Neural cell (in vitro differentiated cells): ENCODE measurements around the gene CCDC80. TPM values are rescaled to one million over a fixed set of nuclear protein-coding genes. Genes with fewer than 3 reads are reported as not detected.

Experiments used
- H2AFZ ChIP-seq: fragments of 200-600, 300-800 bp; sonication (generic), shearing (Covaris generic); 2 replicates; pipeline ENCODE4 v1.6.0; 2014; ENCODE audit warnings: low read depth, mild to moderate bottlenecking, antibody characterized with exemption, low read length, moderate library complexity
- H3F3A ChIP-seq: fragments of 200-600 bp; shearing (Covaris generic); 2 replicates; pipeline ENCODE4 v1.6.1; 2016; ENCODE audit warnings: mild to moderate bottlenecking, moderate library complexity, mixed read lengths, antibody characterized with exemption, low read length; ENCODE audit not compliant: insufficient read depth, poor library complexity, severe bottlenecking
- H3K27ac ChIP-seq: fragments of 200-600, 300-800 bp; sonication (generic), shearing (Covaris generic); 2 replicates; pipeline ENCODE4 v1.5.1; 2014; ENCODE audit warnings: mild to moderate bottlenecking, low read length, moderate library complexity
- H3K27me3 ChIP-seq: fragments of 300-800, 200-600 bp; sonication (generic), shearing (Covaris generic); 2 replicates; pipeline ENCODE4 v1.6.0; 2014; ENCODE audit warnings: mild to moderate bottlenecking, low read depth, low read length, moderate library complexity; ENCODE audit not compliant: insufficient read depth
- H3K36me3 ChIP-seq: fragments of 300-800, 200-600 bp; sonication (generic), shearing (Covaris generic); 2 replicates; pipeline ENCODE4 v1.5.1; 2014; ENCODE audit warnings: mild to moderate bottlenecking, antibody characterized with exemption, low read length, moderate library complexity; ENCODE audit not compliant: insufficient read depth
- H3K4me2 ChIP-seq: fragments of 300-800, 200-600 bp; sonication (generic), shearing (Covaris generic); 2 replicates; pipeline ENCODE4 v1.6.0; 2014; ENCODE audit warnings: mild to moderate bottlenecking, low read length
- H3K4me3 ChIP-seq: fragments of 300-800, 200-600 bp; sonication (generic), shearing (Covaris generic); 2 replicates; pipeline ENCODE4 v1.5.1; 2014; ENCODE audit warnings: mild to moderate bottlenecking, low read length, moderate library complexity
- H3K79me2 ChIP-seq: fragments of 200-600 bp; shearing (Covaris generic); replicated peaks from 2 replicates; pipeline ENCODE4 v1.6.0; 2014; ENCODE audit warnings: mild to moderate bottlenecking, low read length, moderate library complexity; ENCODE audit not compliant: insufficient read depth
- H3K9ac ChIP-seq: fragments of 300-800, 200-600 bp; sonication (generic), shearing (Covaris generic); 2 replicates; pipeline ENCODE4 v1.6.1; 2016; ENCODE audit warnings: mild to moderate bottlenecking, low read length, mixed read lengths
- H3K9me2 ChIP-seq: fragments of 200-600 bp; shearing (Covaris generic); 2 replicates; pipeline ENCODE4 v1.6.1; 2016; ENCODE audit warnings: mild to moderate bottlenecking, low read length, mixed read lengths; ENCODE audit not compliant: insufficient read depth
- H3K9me3 ChIP-seq: fragments of 200-600, 300-800 bp; sonication (generic), shearing (Covaris generic); 2 replicates; pipeline ENCODE4 v1.6.1; 2016; ENCODE audit warnings: mild to moderate bottlenecking, mixed run types, low read length, moderate library complexity, mixed read lengths
- H4K20me1 ChIP-seq: fragments of 200-600 bp; shearing (Covaris generic); 2 replicates; pipeline ENCODE4 v1.6.1; 2016; ENCODE audit warnings: mild to moderate bottlenecking, mixed run types; ENCODE audit not compliant: insufficient read depth
- EP300 ChIP-seq: fragments of 450-650 bp; conservative IDR thresholded peaks from 2 replicates; pipeline ENCODE4 v1.6.1; 2014; ENCODE audit warnings: antibody characterized with exemption, mild to moderate bottlenecking, moderate library complexity; ENCODE audit not compliant: poor library complexity, severe bottlenecking
- EZH2 ChIP-seq: fragments of 200-600, 300-800 bp; shearing (Covaris generic), sonication (generic); IDR thresholded peaks from 2 replicates; pipeline ENCODE4 v1.6.1; 2014; ENCODE audit warnings: antibody characterized with exemption, low read length, borderline replicate concordance, mild to moderate bottlenecking; ENCODE audit not compliant: insufficient read depth, poor library complexity, severe bottlenecking
- MXI1 ChIP-seq: fragments of 450-650 bp; conservative IDR thresholded peaks from 2 replicates; pipeline ENCODE4 v1.6.1; 2014; ENCODE audit warnings: antibody characterized with exemption, mild to moderate bottlenecking; ENCODE audit not compliant: poor library complexity, severe bottlenecking
- POLR2AphosphoS5 ChIP-seq: IDR thresholded peaks from 2 replicates; pipeline ENCODE4 v1.6.1; 2012
- RAD21 ChIP-seq: fragments of 450-650 bp; conservative IDR thresholded peaks from 2 replicates; pipeline ENCODE4 v1.6.1; 2014; ENCODE audit warnings: antibody characterized with exemption, mild to moderate bottlenecking, moderate library complexity
- SMC3 ChIP-seq: fragments of 450-650 bp; conservative IDR thresholded peaks from 2 replicates; pipeline ENCODE4 v1.6.1; 2014; ENCODE audit warnings: antibody characterized with exemption, mild to moderate bottlenecking, moderate library complexity; ENCODE audit not compliant: poor library complexity
- TAF1 ChIP-seq: IDR thresholded peaks from 2 replicates; pipeline ENCODE4 v1.6.1; 2012; ENCODE audit warnings: low read depth
- polyA plus RNA-seq: library from polyadenylated mRNA; depleted of rRNA; stranded (reverse); fragments of >200 nt; gene quantifications from 2 replicates; pipeline ENCODE4 v1.2.3, GENCODE V29; 2014
- TF ChIP-seq, protein P1 (sequence below): IDR thresholded peaks from 2 replicates; pipeline ENCODE4 v1.6.1; 2012; ENCODE audit warnings: borderline replicate concordance
- TF ChIP-seq, protein P2 (sequence below): fragments of 450-650 bp; IDR thresholded peaks from 2 replicates; pipeline ENCODE4 v1.5.1; 2014; ENCODE audit warnings: antibody characterized with exemption, mild to moderate bottlenecking, moderate library complexity; ENCODE audit not compliant: poor library complexity, severe bottlenecking

Gene CCDC80
- polyA plus RNA-seq, 1 donor from 2014 or later = 0.14 TPM

DNA sequence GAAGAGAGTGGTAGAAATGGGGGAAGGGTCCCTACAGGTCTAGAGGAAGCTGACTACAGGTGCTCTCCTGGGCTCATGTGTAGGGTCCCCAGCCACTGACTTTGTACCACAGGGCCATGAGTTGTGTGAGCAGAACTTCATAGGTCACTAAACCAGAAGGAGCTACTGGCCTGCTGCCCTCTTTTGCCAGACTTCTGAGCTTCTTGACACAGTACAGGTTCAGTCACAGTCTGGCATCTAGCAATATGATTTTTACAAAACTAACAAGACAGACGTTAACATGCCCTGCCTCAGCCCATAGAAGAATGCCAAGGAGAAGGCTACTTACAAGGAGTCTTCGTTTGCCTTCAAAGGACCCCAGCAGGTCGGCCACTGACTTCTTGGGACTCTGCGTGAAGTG, 3.2 kb downstream of the CCDC80 start:
- Histone ChIP-seq H3K9me3 (no peaks in the 10 kb centered on the region), H3K27me3 (no peaks in the 10 kb centered on the region), H3K9ac (no peak overlapping the region), H3K4me3 (no peak overlapping the region), H3K36me3 (no peaks in the 10 kb centered on the region), H3K9me2 (no peaks in the 10 kb centered on the region), H4K20me1 (no peaks in the 10 kb centered on the region), H3K27ac (no peak overlapping the region), H2AFZ (no peak overlapping the region), H3F3A (no peaks in the 10 kb centered on the region), H3K4me2 (no peak overlapping the region), H3K79me2 (no peaks in the 10 kb centered on the region)
- TF ChIP-seq MXI1 = no peak
- TF ChIP-seq, protein P1, sequence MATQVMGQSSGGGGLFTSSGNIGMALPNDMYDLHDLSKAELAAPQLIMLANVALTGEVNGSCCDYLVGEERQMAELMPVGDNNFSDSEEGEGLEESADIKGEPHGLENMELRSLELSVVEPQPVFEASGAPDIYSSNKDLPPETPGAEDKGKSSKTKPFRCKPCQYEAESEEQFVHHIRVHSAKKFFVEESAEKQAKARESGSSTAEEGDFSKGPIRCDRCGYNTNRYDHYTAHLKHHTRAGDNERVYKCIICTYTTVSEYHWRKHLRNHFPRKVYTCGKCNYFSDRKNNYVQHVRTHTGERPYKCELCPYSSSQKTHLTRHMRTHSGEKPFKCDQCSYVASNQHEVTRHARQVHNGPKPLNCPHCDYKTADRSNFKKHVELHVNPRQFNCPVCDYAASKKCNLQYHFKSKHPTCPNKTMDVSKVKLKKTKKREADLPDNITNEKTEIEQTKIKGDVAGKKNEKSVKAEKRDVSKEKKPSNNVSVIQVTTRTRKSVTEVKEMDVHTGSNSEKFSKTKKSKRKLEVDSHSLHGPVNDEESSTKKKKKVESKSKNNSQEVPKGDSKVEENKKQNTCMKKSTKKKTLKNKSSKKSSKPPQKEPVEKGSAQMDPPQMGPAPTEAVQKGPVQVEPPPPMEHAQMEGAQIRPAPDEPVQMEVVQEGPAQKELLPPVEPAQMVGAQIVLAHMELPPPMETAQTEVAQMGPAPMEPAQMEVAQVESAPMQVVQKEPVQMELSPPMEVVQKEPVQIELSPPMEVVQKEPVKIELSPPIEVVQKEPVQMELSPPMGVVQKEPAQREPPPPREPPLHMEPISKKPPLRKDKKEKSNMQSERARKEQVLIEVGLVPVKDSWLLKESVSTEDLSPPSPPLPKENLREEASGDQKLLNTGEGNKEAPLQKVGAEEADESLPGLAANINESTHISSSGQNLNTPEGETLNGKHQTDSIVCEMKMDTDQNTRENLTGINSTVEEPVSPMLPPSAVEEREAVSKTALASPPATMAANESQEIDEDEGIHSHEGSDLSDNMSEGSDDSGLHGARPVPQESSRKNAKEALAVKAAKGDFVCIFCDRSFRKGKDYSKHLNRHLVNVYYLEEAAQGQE = no peak
- TF ChIP-seq POLR2AphosphoS5 = no peak
- TF ChIP-seq RAD21 = no peak
- no peak for TF ChIP-seq EP300
- TF ChIP-seq, protein P2, sequence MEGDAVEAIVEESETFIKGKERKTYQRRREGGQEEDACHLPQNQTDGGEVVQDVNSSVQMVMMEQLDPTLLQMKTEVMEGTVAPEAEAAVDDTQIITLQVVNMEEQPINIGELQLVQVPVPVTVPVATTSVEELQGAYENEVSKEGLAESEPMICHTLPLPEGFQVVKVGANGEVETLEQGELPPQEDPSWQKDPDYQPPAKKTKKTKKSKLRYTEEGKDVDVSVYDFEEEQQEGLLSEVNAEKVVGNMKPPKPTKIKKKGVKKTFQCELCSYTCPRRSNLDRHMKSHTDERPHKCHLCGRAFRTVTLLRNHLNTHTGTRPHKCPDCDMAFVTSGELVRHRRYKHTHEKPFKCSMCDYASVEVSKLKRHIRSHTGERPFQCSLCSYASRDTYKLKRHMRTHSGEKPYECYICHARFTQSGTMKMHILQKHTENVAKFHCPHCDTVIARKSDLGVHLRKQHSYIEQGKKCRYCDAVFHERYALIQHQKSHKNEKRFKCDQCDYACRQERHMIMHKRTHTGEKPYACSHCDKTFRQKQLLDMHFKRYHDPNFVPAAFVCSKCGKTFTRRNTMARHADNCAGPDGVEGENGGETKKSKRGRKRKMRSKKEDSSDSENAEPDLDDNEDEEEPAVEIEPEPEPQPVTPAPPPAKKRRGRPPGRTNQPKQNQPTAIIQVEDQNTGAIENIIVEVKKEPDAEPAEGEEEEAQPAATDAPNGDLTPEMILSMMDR = no peak
- TF ChIP-seq SMC3 = no peak
- TF ChIP-seq TAF1 = no peak
- no peak for TF ChIP-seq EZH2

DNA sequence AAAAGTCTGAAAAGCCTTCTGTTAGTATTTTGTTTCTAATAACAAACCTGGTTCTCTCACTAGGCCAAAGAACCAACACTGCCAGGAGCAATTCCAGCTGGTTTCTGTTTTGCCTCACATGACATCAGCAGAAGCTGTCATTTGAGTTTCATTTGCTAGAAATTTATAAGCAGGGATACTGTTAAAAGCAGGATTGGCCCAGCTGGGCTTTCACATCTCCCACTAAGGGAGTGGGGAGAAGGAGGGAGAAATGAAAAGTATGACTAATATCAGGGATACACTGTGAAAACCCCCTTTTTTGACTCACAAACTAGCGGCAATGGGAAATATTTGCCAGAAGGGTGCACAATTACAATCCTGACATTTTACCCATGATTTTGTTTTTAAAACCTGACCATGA, 5.3 kb downstream of the CCDC80 start:
- Histone ChIP-seq H3K9me3 (no peaks in the 10 kb centered on the region), H3K4me2 (no peak overlapping the region), H3K79me2 (no peaks in the 10 kb centered on the region), H3K9me2 (no peaks in the 10 kb centered on the region), H2AFZ (no peak overlapping the region), H3K27me3 (no peaks in the 10 kb centered on the region), H4K20me1 (no peaks in the 10 kb centered on the region), H3K4me3 (no peak overlapping the region), H3K36me3 (no peaks in the 10 kb centered on the region), H3K27ac (no peak overlapping the region), H3K9ac (no peak overlapping the region), H3F3A (no peaks in the 10 kb centered on the region)
- TF ChIP-seq TAF1 (no peak), SMC3 (no peak), RAD21 (no peak), EZH2 (no peak), POLR2AphosphoS5 (no peak), MXI1 (no peak)
- TF ChIP-seq, protein P2 = no peak
